GM11168 (cell line): ENCODE results near the gene CHM.
"Not testable (repeated sequence)": the region's sequence is repeated elsewhere in the genome, so short reads cannot be mapped to it uniquely, and the experiment has no call there.

Experiments used
- in situ Hi-C: fragments of 300-500 bp; cut with MboI; formaldehyde crosslinking; loops from one replicate; pipeline ENCODE4 v1.12.0; 2022; ENCODE audit warnings: low sequenced_read_pairs; ENCODE audit not compliant: unreplicated experiment

CHM gene

DNA sequence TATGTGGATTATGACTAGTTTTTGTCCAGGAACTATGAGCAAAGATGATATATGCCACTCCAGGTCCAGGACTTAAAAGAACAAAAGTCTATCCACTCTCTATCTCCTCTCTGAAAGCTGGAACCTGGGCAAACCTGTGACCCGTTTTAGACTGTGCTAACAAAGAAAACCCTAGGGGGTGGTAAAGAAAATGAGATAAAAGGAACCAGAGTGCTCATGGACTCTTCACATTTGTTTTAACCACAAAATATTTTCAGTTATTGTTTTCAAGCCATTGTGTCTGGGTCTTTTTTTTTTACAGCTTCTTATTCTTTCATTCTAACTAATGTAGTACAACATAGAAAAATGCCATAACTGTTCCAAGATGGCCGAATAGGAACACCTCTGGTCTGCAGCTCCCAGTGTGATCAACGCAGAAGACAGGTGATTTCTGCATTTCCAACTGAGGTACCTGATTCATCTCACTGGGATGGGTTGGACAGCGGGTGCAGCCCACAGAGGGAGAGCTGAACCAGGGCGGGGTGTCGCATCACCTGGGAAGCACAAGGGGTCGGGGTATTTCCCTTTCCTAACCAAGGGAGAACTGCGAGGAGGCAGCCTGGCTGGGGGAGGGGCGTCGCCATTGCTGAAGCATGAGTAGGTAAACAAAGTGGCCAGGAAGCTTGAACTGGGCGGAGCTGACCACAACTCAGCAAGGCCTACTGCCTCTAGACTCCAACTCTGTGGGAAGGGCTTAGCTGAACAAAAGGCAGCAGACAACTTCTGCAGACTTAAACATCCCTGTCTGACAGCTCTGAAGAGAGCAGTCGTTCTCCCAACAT, 45.1 kb downstream of the CHM start:
- in situ Hi-C loops, result no loop called here

DNA sequence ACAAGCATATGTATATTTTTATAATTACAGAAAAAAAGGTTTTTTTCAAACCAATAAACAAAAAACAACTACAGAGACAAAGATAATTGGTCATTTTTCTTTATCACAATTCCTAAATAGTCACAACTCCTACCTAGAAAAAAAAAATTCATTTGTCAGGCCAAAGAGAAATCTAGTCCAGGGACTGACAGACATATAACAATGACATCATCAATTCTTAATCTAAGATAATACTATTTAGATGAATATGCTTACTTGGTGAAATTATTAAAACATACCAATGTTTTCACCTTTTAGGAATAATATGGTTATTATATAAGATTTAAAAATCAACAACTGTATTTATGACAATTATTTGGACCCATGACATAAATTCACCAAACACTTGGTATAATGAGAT, 48.4 kb downstream of the CHM start:
- in situ Hi-C loops, result no loop called here

DNA sequence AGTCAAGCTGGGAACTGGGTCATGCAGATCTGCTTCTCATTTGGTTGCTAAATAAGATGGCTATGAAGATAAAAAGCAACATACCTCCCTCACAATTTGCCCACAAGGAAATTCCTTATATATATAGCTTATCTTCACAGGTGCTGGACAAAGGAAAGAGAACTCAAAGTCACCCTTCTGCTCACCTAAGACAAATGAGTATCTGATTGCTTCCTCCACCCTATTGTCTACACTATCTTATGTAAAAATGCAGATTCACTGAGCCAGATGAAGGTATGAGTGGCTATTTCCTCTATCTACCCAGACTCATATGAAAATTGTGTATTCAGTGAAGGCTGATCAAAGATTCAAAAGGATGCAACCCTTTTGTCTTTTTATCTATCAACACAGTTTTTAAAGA, 50.8 kb downstream of the CHM start:
- in situ Hi-C loops, result no loop called here

DNA sequence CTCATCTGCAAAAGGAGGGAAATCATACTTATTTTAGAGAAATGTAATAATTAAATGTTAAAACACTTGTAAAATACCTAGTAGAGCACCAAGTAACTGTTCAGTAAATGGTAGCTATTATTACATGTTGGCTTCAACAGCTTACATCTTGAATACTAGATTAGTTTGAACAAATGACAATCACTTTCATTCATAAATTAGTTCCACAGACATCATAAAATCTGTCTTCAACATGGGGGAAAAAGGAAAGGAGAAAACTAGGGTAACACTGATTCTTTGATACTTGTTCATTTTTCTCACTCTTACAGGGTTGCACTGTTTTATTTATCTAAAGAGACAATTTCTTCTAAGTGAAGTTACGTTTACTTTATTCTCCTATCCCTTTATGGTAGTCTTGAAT, 51.7 kb downstream of the CHM start:
- in situ Hi-C loops, result no loop called here

DNA sequence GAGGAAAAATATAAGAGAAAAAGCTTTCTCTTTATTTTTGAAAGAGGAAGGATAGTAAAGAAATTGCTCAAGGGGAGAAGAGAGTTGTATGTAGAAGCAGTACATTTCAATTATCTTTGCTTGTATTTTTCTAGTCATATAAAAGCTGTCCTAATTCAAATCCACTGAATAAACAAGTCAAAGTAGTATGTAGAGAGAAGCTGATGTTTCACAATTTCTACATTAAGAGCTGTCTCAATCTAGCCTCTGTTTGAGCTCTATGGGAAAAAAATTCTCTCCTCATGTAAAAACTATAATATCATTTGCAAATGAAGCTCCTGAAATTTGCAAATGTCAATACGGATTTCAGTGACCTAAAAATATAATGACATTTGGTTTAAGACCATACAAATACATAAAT, 52.6 kb downstream of the CHM start:
- in situ Hi-C loops, result no loop called here

DNA sequence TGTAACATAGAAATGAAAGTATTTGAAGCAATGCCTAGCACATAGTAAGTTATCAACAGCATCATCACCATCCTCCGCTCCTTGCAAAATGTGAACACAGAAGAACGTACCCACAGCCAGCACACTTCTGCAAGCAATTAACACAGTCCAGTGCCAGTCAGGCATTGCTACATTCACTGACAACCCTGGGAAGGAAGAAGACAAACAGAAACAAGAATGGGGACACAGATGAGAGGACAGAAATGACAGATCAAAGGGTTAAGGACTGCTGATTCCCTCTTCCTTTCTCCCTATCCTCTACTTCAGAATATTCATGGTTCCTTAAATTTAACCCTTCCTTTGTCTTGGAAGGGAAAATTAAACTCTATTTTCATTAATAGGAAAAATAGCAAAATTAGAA, 53.1 kb downstream of the CHM start:
- in situ Hi-C loops, result no loop called here

DNA sequence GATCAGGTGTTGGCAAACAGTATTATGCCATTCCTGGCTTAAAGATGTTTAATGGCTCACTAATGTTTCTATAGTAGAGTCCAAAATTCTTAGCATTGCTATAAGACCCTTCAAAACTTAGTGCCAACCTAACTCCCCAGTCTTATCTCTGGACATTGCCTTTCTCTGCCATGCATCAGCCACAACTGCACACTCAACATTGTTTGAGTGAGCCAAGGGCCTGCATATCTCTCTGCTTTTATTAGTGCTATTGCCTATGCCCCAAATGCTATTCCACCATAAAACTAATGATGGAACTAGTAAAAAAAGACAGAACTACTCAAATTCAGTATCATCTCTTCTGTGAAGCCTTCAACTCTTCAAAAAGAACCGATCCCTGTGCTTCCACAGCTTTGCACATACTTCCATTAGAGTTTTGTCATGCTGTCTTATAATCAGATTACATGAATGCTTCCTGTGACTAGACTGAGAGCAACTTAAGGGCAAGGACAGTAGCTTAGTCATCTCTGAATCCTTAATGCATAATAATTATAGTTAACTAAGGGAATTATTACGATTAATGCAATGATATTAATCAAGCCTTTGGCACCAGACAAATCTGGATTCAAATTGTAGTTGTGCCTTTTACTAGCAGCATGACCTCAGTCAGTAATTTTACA, 53.7 kb downstream of the CHM start:
- in situ Hi-C loops, result no loop called here

DNA sequence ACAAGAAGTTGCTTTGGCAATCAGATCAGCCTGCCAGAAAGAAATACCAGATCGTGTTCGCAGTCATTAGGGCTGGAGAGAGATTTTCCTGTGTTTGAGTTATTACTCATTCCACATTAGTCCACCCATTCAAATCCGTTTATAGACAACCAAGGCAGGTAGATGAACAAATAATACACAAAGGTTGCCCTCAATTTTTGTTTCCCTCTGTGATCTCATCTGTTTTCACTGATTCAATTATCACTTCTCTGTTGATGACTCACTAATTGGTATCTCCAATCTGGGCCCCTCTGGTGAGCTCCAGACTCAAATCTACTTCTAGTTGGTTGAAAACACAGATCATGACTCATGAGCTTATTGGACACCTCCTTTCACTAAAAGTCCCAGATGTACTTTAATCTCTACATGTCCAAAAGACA, 54.5 kb downstream of the CHM start:
- in situ Hi-C loops, result no loop called here

DNA sequence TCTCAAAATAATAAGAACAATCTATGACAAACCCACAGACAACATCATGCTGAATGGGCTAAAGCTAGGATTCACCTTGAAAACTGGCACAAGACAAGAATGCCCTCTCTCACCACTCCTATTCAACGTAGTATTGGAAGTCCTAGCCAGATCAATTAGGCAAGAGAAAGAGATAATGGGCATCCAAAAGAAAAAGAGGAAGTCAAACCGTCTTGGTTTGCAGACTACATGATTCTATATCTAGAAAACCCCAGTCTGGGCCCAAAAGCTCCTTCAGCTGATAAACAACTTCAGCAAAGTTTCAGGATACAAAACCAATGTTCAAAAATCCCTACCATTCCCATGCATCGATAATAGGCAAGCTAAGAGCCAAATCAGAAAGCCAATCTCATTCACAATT, 59.0 kb downstream of the CHM start:
- in situ Hi-C loops, result no loop called here

DNA sequence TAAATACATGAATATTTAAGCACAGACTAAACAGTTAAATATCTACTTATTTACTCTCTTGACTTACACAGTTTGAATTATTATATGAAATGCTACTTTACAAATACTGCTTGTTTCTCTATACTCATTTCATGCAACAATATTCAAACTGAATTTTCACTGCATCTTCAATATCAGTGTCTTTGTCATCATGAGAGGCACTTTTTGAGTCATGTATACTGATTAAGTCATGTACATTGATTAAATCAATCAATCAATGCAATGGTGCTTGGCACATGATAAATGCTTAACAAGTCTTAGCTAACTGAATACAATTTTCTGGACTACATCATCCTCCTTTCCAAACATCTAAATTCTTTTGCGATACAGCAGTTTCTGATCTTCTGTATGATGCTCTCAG, 67.1 kb downstream of the CHM start:
- in situ Hi-C loops, result no loop called here

DNA sequence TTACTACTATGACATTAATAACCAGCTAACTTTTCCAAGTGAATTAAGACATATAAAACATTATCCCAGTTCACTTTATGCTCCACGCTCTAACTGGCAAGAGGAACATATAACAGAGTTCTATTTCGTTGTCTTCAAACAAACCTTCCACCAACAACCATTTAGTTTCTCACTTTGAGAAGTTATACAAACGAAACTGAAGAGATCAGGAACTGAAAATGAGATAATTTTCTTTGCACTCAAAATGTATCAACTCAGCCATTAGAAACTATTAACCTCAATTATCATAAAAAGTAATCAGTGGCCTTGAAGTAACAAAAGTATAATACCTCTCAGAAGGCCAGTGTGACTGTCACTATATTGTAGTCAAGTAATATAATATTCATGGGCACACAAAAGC, 70.1 kb downstream of the CHM start:
- in situ Hi-C loops, result no loop called here

DNA sequence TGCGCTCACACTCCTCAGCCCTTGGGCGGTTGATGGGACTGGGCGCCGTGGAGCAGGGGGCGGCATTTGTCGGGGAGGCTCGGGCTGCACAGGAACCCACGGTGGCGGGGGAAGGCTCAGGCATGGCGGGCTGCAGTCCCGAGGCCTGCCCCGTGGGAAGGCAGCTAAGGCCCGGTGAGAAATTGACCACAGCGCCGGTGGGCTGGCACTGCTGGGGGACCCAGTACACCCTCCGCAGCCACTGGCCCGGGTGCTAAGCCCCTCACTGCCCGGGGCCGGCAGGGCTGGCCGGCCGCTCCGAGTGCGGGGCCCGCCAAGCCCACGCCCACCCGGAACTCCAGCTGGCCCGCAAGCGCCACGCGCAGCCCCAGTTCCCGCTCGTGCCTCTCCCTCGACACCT, 75.0 kb downstream of the CHM start:
- in situ Hi-C loops, result not testable (repeated sequence)

DNA sequence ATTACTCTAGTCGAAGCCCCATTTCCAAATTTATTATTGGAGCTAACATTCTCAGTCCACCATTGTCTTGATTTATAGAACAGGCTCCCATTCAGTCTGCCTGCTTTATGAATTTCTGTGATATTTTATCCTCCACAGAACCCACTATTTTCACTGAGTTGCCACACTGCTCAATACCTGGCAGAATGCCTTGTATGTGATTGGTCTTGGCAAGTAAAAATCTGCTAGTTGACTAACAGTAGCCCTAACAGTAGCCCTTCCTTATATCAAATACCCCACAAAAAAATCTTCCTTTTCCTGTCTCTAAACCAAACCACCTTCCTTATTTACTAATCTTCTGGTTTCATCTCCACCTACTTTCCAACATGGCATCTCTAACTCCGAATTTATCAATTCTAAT, 82.6 kb downstream of the CHM start:
- in situ Hi-C loops, result no loop called here

DNA sequence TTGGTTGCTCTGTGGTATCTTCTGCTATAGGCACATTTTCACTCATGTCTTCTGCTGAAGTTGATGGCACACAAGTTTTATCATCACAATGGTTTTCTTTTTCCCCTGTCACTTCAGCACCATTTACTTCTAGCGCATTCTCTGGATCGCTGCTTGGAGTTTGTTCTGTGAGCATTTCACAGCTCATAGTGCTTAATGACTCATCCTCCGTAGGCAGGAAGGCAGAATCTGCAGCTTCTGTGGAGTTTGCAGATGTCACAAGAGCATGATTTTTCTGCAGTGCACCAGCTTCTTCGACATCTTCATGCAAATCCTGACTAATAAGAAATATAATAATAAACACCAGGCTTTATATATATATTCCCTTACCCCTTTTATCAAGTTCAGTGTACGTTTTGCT, 83.6 kb downstream of the CHM start:
- in situ Hi-C loops, result no loop called here

DNA sequence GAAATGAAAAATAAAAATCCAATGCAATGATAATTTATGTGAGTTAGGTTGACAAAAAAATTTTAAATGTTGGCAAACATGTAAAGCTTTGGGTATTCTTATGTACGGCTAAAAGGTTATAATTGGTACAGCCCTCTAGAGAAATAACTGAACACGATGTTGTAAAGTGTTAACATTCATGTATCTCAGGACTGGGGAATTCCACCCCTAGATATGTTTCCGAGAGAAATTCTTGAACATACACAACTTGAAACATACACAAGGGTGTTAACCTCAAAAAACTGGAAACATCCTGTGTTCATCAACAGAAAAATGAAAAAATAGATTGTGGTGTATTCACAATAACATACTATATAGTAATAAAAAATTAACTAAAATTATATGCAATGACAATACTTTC, 91.8 kb downstream of the CHM start:
- in situ Hi-C loops, result no loop called here

DNA sequence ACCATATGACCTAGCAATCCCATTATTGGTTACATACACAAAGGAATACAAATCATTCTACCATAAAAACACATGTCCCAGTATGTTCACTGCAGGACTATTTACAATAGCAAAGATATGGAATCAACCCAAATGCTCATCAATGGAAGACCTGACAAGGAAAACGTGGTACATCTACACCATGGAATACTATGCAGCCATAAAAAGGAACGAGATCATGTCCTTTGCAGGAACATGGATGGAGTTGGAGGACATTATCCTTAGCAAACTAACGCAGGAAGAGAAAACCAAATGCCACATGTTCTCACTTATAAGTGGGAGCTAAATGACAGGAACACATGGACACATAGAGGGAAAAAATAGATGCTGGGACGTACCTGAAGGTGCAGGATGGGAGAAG, 102.6 kb downstream of the CHM start:
- in situ Hi-C loops, result not testable (repeated sequence)

DNA sequence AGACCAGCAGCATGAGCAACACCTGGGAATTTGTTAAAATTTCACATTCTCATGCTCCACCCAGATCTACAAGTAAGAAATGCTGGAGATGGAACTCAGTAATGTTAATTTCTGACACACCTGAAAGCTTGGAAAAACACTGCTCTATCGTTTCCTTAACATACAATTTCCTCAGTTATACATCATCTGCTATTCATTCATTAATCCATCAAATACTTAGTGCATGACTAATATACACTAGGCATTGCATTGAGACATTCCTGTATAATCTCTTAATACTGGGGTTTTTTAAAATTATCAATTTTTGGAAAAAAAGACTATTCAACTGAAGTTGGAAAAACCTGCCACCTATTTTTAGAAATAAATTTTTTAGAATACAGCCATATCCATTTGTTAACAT, 106.1 kb downstream of the CHM start:
- in situ Hi-C loops, result no loop called here

DNA sequence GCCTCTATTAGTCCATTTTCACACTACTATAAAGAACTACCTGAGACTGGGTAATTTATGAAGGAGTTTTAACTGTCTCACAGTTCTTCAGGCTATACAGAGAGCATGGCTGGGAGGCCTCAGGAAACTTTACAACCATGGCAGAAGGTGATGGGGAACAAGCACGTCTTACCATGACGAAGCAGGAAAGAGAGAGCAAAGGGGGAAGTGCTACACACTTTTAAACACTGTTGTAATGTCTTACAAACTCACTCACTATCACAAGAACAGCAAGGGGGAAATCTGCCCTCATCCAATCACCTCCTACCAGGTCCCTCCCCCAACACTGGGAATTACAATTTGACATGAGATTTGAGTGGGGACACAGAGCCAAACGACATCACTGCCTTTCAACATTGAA, 107.4 kb downstream of the CHM start:
- in situ Hi-C loops, result not testable (repeated sequence)

DNA sequence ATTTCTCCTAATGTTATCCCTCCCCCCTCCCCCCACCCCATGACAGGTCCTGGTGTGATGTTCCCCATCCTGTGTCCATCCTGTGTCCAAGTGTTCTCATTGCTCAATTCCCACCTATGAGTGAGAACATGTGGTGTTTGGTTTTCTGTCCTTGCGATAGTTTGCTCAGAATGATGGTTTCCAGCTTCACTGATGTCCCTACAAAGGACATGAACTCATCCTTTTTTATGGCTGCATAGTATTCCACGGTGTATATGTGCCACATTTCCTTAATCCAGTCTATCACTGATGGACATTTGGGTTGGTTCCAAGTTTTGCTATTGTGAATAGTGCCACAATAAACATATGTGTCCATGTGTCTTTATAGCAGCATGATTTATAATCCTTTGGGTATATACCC, 113.0 kb downstream of the CHM start:
- in situ Hi-C loops, result not testable (repeated sequence)

DNA sequence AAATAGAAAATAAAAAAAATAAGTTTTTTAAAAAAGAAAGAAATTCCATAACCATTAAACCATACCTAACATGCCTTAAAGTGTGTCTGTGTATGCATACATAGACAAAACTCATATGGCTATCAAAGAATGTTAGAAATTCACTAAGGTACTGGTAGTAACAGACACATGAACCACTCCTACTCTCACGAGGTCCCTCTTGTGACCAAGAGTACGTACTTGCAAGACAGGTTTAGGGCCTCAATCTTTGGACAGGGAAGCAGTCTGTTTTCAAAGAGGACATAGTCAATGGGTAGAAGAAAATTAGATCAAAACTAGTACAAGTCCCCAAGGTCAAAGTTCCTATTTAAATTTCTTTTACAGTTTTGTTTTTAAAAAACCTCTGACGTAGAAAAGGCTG, 117.3 kb downstream of the CHM start:
- in situ Hi-C loops, result no loop called here

DNA sequence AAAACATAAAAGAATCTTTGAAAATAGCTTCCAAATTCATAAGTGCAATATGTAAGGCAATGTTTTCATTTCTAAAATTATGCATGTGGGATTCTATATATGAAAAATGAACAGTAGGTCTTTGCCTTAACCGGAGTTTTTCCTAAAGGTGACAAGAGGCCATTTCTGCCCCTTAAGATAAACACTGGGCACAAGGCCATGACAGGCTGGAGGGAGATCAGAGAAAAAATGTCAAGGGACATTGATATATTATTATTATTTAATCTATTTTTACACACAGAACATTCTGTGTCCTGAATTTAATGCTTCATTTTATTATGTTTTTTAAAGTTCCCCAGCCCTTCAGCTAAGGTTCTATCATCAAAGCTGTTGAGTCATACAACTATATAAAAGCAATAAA, 118.8 kb downstream of the CHM start:
- in situ Hi-C loops, result no loop called here

DNA sequence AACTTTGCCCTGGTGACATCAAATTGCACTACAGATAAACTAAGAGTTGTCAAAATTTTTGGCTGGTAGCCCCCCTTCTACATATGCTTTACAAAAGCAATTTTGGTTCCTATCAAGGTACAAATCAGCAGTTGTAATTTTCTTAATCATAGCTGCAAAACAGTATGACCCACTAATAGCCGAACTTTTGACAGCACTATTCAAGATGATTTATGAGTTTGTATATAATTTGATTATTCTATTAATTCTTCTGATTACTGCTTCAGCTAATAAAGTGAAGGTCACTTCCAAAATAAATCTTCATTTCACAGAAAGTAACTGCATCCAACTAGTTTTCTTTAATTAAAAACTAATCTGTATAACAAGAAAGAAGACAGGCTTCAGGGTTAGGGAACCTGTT, 119.6 kb downstream of the CHM start:
- in situ Hi-C loops, result no loop called here
